Muscle of arm (tissue), 12 donors: ENCODE measurements around the gene THRSP. TPM values are rescaled to one million over a fixed set of nuclear protein-coding genes. Genes with fewer than 3 reads are reported as not detected.
"Not testable (repeated sequence)": the region's sequence is repeated elsewhere in the genome, so short reads cannot be mapped to it uniquely, and the experiment has no call there.

Experiments used
- DNase-seq: peaks from one replicate; pipeline ENCODE4 v3.0.0-alpha.2; 2013
- polyA plus RNA-seq, 12 donors: library from polyadenylated mRNA; unstranded; fragments of 120-200 nt; gene quantifications; one replicate each; pipeline ENCODE4 v1.2.1, GENCODE V29; 2013; ENCODE audit not compliant: insufficient read length in 12 of 12

THRSP gene
- polyA plus RNA-seq, 12 donors = 0.14 to 0.81 (median 0.58) TPM; not detected in 5

DNA sequence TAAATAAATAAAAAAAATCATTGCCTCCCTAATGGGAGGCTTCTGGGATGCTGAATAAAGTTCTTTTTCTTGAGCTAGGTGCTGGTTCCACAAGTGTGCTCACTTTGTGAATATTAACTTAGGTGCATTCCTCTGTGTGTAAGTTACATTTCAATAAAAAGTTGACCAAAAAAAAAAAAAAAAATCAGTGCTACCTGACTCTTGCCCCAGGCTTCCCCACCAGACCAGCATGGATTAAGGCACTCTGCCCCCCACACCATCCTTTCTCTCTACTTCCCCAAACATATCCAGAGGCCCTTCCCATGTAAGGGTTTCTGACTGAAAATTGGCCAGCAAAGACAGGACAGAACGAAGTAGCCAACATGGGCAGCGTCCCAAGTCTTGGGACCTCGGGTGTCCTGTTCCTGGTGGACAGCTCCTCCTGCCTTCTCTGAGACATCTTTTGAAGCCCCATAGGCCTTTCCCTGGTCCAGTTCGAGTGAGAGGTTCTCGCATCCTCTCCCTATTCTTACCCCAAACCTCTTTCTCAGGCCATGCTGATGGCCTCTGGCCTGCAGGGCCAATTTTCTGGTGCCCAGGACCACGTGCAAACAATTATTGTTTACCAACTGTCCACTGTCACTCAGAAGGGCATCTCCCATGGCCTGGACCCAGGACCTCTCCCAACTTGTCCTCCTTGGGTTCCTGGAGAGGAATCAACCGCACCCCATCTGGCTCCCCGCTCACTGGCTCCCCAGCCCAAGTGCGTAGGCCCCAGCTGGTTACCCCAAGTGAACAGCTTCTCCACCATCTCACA is 25.6 kb upstream of the THRSP start:
- DNase-seq = no peak

DNA sequence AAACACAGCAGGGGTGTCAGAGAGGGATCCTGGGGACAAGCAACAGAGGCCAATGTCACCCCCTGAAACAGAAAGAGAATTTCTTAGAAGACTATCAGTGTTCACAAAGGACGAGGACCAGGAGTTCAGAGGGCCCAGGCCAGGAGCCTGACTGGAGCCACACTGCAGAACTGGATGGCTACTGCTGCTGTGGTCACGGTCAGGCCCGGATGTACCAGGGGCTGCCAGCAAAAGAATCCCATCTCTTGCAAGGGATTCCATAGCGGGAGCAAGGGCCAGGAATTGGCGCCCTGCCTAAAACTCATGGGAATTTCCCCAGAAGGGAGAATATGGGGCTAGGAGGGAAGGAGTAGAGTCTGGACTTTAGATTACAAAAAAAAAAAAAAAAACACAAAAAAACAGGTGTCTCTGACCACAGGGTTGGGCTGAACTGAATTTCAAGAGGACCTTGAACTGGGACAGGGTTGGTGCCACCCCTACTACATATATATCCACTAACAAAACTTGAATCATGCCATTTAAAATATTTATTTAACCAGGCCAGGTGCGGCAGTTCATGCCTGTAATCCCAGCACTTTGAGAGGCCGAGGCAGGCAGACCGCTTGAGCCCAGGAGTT is 24.9 kb upstream of the THRSP start:
- DNase-seq = no peak

DNA sequence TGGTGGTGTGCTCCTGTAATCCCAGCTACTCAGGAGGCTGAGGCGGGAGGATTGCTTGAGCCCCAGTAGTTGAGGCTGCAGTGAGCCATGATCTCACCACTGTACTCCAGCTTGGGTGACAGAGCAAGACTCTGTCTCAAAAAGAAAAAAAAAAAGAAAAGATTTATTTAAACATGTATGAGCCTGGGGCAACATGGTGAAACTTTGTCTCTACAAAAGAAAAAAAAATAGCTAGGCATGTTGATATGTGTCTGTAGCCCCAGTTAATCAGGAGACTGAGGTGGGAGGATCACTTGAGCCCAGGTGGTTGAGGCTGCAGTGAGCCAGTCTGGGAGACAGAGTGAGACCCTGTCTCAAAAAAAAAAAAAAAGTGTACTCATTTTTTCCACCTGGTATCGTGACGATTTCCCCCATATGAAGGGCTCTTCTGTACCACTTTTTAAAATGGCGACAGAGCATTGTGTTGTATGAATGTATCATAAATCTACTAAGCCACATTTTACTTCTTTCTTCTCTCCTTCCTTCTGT is 24.2 kb upstream of the THRSP start:
- no peak for DNase-seq

DNA sequence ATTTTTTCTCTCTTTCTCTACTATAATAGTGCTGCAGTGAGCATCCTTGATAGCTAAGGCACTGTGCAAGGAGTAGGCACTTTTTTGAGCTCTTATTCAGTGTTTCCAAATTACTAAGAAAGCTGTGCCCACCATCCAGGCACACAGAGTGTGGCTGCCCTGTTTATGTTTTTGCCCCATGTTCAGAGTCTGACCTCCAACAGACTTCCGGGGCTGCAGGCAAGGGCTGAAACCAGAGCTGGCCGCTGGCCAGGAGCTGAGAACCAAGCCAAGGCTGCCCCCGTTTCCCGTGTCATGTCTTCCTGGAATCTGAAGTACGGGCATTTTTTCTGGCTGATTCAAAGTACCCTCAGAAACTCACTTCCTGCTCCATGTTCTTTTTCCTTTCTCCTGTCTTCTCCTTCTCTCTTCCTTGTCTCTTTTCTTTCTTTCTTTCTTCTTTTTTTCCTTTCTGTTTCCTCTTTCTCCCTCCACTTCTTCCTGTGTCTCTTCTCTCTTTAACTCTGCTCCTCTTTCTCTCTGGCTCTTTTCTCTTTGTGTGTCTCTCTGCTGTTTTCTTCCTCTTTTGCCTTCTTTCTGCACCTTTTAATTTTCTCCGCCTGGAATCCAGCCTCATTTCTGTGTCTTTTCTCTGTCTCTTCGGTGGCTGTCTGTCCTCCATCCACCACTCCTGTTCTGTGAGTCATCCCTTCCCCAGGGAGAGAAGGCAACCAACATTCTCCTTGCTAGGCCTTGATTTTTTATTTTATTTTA is 23.6 kb upstream of the THRSP start:
- DNase-seq = peak; percentile 46

DNA sequence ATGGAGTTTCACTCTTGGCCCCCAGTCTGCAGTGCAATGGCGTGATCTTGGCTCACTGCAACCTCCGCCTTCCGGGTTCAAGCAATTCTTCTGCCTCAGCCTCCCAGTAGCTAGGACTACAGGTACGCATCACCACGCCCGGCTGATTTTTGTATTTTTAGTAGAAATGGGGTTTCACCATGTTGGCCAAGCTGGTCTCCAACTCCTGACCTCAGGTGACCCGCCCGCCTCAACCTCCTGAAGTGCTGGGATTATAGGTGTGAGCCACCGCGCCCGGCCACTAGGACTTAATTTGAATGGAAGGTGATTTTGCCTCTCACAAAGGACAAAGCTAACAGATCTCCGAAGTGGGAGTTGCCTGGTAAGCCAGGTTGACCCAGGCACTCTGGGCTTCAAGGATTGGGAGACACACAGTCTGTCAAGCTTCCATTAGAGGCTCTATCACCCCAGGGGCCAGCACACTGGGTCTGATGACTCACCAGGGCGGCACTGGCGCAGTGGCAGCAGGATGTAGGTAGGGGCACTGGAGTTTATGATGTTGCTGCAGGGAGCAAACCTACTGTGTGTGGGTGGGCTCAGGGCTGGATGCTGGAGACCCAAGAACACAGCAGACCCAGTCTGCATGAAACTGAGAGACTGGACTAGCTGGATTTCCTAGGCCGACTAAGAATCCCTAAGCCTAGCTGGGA is 22.8 kb upstream of the THRSP start:
- no peak for DNase-seq

DNA sequence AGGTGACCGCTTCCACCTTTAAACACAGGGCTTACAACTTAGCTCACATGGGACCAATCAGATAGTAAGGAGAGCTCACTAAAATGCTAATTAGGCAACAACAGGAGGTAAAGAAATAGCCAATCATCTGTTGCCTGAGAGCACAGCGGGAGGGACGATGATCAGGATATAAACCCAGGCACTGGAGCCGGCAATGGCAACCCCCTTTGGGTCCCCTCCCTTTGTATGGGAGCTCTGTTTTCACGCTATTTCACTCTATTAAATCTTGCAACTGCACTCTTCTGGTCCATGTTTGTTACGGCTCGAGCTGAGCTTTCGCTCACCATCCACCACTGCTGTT is 22.3 kb upstream of the THRSP start:
- not testable (repeated sequence) for DNase-seq

DNA sequence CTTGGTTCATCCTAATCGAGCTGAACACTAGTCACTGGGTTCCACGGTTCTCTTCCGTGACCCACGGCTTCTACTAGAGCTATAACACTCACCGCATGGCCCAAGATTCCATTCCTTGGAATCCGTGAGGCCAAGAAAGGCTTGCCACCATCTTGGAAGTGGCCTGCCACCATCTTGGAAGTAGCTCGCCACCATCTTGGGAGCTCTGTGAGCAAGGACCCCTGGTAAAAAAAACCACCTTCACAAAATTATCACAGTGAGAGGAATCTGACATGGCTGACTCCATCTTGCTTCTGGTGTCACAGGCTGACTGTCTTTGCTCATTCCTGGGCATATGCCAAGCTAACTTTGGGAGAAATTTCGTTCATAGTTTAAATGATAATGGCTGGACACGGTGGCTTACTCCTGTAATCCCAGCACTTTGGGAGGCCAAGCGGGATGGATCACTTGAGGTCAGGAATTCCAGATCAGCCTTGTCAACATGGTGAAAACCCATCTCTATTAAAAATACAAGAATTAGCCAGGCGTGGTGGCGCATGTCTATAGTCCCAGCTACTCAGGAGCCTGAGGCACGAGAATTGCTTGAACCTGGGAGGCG is 21.7 kb upstream of the THRSP start:
- no peak for DNase-seq

DNA sequence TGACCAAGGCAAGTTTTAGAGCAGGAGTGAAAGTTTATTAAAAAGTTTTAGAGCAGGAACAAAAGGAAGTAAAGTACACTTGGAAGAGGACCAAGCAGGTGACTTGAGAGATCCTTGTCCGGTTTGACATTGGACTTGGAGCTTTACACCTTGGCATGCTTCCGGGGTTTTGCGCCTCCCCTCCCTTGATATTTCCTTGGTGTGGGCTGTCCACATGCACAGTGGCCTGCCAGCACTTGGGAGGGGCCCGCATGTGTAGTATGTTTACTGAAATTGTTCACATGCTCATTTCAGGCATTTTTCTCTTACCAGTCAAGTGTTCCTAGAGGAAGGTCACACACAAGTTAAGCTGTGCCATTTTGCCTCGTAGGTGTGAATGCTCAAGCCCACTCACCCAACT is 19.0 kb upstream of the THRSP start:
- DNase-seq = no peak

DNA sequence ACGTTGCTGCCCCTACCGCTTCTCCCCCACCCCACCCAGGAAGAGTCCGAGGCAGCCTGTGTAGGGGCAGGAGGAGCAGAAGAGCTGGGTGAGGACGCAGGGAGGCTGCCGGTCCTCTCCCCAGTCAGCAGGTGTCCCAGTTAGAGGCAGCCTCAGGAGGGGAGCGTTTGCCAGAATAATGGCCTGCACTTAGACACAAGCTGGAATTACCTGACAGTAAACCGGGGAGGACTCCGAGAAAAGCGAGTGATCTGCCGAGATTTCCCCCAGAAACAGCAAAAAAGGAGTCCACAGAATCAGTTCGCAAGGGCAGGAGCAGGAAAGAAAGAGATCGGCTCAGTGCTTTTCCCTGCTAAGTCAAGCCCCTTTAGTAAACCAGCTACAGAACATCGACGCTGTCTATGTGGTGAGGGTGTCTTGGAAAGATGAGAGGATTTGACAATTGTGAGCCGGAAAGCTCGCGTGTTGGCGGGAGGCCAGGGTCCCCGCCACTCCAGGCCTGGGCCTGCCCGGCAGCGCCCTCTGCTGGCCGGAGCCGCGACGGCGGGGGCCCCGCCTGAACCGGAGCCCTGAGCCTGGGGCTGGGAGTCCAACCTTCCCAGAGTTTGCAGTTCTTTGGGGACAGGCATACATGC is 17.7 kb upstream of the THRSP start:
- DNase-seq = peak; percentile 86

DNA sequence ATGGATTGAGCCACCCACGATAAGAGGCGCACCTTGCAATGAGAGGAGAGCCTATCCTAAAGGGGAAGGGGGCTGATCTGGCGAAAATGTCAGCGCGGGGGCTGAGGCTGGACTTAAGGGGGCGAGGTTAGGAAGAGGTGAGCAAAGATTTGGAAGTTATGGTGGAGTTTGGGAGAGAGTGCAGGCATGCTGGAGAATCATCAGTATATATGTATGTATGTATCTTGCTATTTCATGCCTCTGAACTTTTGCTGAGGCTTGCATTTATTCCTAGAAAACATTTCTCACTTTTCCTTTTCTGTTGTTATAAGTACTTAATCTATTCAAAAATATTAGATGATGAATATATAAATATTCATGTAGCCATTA is 17.2 kb upstream of the THRSP start:
- no peak for DNase-seq

DNA sequence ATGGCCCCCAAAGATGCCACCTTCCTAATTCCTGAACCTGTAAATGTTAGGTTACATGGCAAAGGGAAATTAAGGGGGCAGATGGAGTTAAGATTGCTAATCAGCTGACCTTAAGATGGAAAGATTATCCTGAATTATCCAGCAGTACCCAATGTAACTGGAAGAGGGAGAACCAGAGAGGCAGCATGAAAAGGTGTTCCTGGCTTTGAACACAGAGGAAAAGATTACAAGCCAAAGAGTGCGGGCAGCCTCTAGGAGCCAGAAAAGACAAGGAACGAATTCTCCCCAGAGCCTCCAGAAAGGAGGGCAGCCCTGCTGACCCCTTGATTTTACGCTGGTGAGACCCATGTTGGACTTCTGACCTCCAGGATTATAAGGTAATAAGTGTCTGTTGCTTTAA is 15.1 kb upstream of the THRSP start:
- DNase-seq = no peak

DNA sequence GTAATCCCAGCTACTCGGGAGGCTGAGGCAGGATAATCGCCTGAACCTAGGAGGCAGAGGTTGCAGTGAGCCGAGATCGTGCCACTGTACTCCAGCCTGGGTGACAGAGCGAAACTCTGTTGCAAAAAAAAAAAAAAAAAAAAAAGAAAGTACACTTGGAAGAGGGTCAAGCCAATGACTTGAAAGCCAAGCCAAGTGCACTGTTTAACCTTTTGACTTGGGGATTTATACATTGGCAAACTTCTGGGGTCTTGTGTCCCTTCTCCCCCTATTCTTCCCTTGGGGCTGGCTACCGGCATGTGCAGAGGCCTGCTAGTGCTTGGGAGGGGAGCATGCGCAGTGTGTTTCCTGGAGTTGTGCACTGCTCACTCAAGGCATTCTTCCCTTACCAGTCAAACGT is 14.3 kb upstream of the THRSP start:
- no peak for DNase-seq

DNA sequence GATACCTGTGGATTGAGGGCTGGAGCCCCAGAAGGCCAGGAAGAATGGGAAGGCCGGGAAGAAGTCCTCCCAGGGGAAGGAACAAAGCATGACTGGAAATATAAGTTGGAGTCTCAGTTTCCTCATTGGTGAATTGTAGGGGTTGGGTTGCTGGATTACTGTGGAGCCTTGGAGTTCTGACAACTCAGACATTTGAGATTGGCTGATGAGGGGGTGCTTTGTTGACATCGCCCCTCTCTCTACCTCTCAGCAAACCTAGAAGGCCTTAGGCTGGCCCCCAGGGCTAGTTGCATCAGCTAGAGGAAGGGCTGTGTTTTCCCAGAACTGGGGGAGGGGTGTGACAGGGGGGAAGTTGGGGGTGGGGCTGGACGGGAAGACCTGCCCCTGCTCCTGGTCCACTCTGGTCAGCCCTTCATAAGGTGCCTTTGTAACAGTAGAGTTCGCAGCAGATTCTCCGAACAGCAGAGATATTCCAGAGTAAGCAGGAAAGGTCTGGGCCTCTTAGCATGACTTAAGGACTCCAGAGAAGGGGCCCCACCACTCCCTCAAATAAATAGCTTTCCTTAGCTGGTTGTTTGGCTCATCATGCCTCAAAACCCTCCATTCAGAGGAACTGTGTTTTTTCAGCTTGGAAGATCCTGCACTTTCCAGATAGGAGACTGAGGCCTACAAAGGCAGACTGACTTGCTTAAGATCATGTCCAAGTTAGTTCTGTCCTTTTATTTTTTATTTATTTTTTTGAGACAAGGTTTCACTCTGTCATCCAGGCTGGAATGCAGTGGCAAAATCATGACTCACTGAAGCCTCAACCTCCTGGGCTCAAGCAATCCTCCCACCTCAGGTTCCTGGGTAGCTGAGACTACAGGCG is 12.5 kb upstream of the THRSP start:
- no peak for DNase-seq

DNA sequence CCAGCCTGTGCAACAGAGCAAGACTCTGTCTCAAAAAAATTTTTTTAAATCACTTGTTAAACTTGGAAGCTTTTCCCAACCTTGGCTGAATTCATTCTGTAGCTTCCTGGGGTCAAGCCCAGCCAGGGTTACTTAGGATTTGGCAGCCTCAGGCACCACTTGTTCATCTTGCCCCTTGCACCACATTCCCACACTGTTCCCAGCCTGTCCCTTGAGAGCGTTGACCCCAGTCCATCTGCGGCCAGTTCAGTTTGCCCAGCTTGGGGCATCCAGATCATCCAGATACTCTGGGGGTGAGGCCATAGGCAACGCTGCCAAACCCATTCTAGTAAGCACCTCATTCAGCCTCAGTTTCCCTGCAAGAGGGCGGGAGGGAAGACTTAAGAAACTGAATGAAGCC is 8.7 kb upstream of the THRSP start:
- DNase-seq = no peak

DNA sequence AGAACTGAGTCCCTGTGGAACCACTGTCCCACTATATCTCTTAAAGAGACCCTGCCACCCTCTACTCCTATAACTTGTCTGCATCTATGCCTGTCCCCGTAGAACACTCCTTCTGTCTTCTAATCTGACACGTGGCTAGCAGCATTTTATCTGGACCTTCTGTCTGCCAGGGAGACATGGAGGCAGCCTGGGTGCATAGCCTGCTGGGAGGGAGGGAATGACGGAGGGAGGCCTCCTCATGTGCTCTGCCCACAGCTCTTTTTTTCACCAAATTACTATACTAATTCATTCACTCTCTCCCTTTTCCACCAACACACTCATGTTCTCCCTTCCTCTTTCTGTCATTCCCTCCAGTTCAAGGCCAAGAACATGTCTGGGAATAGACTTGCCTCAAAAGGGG is 7.6 kb upstream of the THRSP start:
- DNase-seq = no peak

DNA sequence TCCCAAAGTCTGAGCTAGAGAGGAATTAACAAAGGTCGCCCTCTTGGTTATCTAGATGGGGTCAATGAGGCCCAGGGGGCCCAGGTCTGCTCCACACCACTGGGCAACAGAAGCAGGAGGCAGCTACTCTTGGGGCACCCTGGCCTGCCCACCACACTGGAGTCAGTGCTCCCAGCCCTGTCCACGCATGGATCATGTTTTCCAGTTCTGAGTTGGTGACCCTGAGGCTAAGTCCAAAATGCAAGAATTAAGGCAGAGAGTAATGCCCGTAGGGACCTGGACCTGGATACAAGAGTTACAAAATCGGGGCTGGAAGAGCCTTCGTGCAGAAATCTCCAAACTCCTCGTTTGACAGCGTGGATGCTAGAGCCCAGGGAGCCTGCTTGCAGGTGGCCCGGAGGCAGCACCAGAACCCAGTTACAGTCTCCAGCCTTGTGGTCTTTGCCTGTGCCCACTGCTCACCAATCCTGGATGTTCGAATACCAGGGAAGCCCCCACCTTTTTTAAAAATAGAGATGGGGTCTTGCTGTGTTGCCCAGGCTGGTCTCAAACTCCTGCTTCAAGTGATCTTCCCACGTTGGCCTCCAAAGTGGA is 6.1 kb upstream of the THRSP start:
- DNase-seq = no peak

DNA sequence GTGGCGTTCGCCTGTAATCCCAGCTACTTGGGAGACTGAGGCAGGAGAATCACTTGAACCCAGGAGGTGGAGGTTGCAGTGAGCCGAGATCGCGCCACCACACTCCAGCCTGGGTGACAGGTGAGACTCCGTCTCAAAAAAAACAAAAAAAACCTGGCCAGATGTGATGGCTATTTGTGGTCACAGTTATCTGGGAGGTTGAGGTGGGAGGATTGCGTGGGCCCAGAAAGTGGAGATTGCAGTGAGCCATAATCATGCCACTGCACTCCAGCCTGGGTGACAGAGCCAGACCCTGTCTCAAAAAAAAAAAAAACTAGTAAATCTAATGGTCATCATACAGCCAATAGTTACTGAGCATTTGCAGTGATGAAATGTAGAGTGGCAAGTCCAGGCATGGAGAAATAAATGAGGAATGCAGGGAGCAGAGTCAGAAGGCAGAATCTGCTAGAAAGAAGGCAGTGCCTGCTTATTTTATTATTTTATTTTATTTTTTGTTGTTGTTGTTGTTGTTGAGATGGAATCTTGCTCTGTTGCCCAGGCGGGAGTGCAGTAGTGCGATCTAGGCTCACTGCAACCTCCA is 3.8 kb upstream of the THRSP start:
- DNase-seq = not testable (repeated sequence)

DNA sequence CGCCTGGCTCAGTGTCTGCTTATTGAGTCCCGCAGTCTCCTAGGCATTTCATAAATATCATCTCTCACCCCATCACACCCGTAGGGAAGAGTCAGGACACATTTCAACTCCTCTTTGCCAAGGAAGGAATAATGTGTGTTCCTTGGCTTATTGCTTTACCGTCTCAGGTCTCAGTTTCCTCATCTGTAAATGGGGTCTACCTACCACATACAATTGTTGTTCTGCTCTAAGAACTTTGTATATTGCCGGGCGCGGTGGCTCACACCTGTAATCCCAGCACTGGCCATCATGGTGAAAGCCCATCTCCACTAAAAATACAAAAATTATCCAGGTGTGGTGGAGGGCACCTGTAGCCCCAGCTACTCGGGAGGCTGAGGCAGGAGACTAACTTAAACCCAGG is 3.1 kb upstream of the THRSP start:
- no peak for DNase-seq

DNA sequence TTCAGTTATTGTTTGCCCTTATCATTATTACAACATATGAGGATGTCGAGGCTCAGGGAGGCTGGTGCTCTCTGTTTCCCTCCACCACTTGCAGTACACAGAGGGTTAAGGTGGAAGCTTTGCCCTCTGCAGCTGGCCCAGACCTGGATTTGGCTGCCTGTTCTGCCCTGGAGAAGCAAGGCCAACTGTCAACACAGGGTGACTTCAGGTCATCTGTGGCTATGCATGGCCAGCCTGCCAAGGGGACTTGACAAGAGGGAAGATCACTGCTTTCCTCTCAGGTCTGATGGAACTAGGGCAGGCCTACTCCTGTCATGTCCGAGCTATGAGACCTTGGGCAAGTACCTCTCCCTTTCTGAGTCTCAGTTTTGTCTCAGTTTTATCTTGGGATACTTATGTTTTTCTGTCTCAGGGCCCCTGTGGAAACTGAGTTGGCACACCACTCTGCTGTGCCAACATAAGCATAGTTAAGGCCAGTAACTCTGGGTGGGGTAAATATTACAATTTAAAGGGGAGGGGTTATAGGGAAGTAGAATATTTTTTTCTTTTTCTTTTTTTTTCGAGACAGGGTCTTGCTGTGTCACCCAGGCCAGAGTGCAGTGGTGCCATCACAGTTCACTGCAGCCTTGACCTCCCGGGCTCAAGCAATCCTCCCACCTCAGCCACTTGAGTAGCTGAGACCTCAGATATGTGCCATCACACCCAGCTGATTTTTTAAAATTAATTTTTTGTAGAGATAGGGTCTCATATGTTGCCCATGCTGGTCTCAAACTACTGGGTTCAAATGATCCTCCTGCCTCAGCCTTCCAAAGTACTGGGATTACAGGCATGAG is 2.4 kb upstream of the THRSP start:
- DNase-seq = no peak
